Measurements from ENCODE around the gene LAMB4.
A peak's percentile ranks its signal among the peaks of the same experiment; 100 is the strongest.

LAMB4 gene

GRCh38 chr7:107998150-107998549 is 132.0 kb downstream of the LAMB4 start:
- no peak for DNase-seq

- no peak for DNase-seq
Measured at GRCh38 chr7:107996072-107996882, 133.9 kb downstream of the LAMB4 start.

GRCh38 chr7:107995184-107996071 is 134.7 kb downstream of the LAMB4 start:
- no peak for DNase-seq

DNA sequence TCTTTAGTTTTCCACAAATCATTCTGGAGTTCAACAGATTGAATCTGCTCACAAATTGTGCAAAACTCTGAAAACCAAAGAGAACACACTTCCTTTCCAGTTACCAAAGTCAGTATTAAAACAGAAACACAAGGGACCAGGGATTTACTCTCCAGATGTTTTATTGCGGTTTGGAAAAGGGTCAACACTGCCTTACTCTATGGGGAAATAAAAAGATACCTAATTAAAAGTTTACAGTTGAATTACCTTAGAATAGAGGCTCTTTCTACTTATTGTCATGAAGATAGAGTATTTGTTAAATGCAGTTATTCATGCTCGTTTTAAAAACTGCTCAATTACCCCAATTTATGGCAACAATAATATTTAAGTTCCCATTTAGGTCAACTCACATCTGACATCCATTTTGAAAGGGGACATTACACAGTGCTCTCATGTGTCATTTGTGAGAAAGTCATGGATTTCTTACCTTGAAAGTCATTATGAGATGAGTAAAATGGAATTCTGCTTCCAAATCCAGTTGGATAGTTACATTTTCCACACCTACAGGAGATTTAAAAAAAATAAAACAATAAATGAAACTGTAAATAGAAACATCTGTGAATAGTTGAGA is 135.6 kb downstream of the LAMB4 start:
- no peak for DNase-seq

DNA sequence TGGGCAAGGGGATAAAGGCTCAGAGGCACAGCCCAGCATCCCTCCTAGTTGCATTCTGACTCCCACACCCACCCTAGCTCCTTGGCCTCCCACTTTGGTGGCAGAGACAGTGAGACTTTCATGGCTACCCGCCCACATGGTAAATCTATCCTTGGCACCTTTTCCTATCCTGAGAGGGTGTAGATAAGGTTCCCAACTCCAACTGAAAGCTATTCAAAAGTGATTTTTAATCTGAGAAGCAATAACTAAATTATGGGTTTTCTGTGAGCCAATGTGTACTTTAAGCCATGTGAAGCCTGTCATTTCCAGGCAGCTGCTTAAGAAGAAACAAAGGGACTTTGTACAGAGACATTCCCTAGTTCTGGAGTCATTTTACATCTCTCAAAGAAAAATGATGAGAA is 136.3 kb downstream of the LAMB4 start:
- peak in 2 of 58 donors; percentile 2 to 9 for DNase-seq

GRCh38 chr7:107989618-107990373 is 140.4 kb downstream of the LAMB4 start:
- no peak for DNase-seq

GRCh38 chr7:107982918-107983389 is 147.2 kb downstream of the LAMB4 start:
- DNase-seq, result no peak

DNA sequence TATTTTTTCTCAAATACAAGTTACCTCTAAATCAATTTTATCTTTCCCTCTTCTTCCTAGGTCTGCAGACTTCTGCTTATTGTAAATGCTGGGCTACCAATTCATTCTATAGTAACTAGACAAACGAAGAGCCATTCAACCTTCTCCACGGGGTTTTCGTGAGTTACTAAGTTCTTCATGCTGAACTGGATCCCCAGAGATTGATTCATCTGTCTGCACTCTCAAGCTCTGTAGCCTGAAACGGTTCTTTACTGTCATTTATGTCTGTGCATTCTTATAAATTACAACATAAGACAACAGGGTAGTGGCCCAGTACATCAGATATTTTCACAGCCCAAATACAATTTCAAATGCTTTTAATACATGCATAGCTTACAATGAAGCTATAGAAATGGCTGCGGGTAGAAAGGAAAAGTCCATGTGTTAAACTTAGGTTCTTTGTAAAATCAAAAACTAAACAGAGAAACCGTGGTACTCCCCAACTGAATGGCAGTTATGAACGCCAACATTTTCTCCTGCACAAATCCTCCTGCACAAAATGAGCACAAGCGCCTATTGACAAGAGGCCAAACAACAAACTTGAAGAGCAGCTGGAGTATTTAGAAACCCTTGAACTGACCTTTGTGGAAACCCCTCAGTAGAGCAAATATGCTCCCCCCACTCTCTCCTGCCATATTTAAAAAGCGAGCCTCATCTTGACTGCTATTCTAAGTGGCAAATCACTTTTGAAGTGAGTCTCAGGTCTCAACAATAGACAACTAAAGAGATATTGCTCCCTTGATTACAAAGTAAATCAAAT is 147.9 kb downstream of the LAMB4 start:
- no peak for DNase-seq

DNA sequence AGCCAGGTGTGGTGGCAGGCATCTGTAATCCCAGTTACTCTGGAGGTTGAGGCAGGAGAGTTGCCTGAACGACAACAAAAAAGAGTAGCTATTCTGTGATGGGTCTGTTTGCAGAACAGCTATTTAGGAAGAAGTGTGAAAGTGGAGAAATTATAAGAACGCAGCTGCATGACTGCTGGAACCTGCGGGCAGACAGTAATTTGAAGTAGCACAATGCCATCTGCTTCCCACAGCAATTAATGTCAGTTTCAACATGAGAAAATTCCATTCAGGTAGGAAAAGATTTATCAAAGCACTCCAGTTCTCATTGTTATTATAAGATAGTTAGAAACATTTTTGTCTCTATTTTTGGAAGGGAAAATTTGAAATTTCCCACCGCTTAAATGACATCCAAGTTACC is 148.7 kb downstream of the LAMB4 start:
- DNase-seq, result no peak

DNA sequence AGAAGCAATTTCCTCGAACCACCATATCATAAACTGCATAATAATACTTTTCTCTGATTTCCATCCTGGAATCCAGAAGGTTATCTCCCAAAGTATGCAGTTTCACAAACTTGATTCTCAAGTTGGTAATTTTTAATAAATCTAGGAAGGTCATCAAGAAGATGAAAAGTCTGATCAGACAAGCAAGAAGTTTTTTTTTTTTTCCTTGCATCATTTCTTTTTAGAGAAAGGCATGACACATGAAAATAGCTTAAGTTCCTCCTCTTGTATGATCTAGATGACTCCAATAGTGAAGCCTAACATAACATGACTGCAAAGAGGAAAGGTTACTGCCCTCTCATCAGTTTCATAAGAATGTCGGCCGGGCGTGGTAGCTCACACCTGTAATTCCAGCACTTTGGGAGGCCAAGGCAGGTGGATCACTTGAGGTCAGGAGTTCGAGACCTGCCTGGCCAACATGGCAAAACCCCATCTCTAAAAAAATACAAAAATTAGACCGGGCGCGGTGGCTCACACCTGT is 149.4 kb downstream of the LAMB4 start:
- no peak for DNase-seq

- no peak for DNase-seq
Measured at GRCh38 chr7:107980171-107980570, 150.0 kb downstream of the LAMB4 start.

GRCh38 chr7:107978815-107979408 is 151.2 kb downstream of the LAMB4 start:
- DNase-seq, result no peak

DNA sequence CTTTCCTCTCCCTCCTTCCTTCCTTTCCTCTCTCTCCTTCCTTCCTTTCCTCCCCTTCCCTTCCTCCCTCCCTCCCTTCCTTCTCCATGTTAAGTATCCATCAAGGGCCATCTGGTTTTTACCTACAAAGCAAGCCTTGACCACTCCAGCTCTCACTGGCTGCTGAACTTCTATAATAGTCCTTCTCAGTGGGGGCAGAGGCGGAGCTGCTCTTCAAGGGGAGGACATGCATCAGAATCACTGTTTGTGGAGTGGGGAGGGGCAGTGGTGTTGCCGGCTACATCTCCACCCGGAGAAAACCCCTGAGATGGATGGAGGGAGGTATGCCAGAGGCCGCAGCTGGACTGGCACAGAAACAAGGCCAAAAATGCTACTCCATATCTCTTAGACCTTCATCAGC is 153.1 kb downstream of the LAMB4 start:
- DNase-seq, result no peak

- DNase-seq, result no peak
Measured at GRCh38 chr7:107976620-107977019, 153.5 kb downstream of the LAMB4 start.

DNA sequence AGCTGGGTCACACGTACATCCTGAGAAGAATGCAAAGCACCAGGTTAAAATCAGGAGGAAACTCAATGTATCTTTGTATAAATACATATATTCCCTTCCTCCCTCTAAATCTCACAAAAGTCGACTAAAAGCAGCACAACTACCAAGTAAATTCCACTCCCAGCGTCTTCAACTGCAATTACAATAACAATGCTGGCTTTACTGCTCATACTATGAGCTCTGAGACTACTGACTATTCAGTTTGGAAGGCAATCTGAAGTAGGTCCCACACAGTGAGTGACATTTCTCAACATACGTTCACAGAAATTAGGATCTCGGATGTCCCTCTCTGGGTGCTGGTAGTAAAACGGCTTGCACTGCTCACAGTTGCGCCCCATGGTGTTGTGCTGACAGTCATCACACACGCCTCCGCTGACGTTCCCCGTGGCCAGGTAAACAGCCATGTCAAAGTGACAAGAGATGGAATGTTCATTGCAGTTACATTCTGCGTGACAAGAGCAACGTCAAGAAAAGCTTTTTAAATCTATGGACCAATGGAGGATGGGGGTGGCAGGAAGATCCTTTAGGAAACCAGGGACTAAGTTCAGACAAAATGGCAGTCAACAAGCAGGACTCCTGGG is 154.7 kb downstream of the LAMB4 start:
- DNase-seq, result no peak

DNA sequence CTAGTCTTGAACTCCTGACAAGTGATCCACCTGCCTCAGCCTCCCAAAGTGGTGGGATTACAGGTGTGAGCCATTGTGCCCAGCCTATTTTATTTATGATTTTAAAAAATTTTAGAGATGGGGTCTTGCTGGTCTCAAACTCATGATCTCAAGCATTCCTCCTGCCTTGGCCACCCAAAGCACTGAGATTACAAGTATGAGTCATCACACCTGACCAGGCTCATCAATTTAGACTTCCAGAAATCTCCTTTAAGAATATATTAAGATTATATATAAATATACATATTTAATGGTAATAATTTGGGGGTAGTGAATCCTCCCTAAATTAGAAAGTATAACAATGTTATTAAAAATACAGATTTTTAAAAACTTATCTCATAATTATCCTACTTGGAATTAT is 156.3 kb downstream of the LAMB4 start:
- DNase-seq, result no peak
